ENCODE results near the gene SCAF11. TPM values are rescaled to one million over a fixed set of nuclear protein-coding genes. Genes with fewer than 3 reads are reported as not detected.

SCAF11 gene
- polyA plus RNA-seq, 1 experiment: 25.2 TPM

DNA sequence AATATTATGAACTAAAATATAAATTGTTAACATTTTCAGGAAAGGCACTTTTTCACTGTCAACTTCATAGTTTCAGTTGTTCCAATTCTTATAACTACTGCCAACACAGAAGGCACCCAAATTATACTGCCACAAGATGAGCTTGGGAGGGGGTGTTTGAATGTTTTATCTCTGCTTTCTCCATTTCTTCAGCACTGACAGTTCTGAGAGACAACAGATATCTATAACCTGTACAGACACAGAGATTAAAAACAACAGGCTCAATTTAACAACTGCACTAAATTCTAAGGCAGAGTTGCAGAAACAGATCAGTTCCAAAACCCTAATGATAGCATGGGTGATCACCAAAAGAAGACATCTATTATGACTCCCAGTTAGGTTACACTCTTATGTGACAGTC lies 12.8 kb downstream of the SCAF11 start:
- Histone ChIP-seq H3K36me3 (ENCODE audit: control insufficient read depth, insufficient read depth, low read length) (peaks cover 2% of the 10 kb centered on the region; the same call in 1 of the 2 replicates), H3K27me3 (ENCODE audit: control insufficient read depth, insufficient read depth, low read length) (no peaks in the 10 kb centered on the region), H3K4me3 (ENCODE audit: low read depth, low read length) (no peak overlapping the region)
- POLR2A ChIA-PET: no interaction called here
- TF ChIP-seq CTCF (IDR thresholded peaks at IDR 0.05; ENCODE audit: insufficient read depth, low read depth, low read length): no peak
- CTCF ChIA-PET: no interaction called here
- DNase-seq (ENCODE audit: low read depth): no peak

GRCh38 chr12:45975506-45975905 lies 14.9 kb downstream of the SCAF11 start:
- H3K36me3 ChIP-seq (ENCODE audit: control insufficient read depth, insufficient read depth, low read length): peaks cover 2% of the 10 kb centered on the region; the same call in 1 of the 2 replicates
- no peak for TF ChIP-seq CTCF (IDR thresholded peaks at IDR 0.05; ENCODE audit: insufficient read depth, low read depth, low read length)
- CTCF ChIA-PET: interaction anchor here (0.6 to 1.3 kb wide), 3 partner anchors 8 to 14 kb away, joined by 3 to 4 read pairs (median 3); no protein-coding TSS in a partner anchor
- H3K27me3 ChIP-seq (ENCODE audit: control insufficient read depth, insufficient read depth, low read length): no peaks in the 10 kb centered on the region
- H3K4me3 ChIP-seq (ENCODE audit: low read depth, low read length): no peak overlapping the region
- POLR2A ChIA-PET: interaction anchor here (0.5 kb wide), 1 partner anchor 637 kb away, joined by 3 read pairs; no protein-coding TSS in a partner anchor
- no peak for DNase-seq (ENCODE audit: low read depth)

DNA sequence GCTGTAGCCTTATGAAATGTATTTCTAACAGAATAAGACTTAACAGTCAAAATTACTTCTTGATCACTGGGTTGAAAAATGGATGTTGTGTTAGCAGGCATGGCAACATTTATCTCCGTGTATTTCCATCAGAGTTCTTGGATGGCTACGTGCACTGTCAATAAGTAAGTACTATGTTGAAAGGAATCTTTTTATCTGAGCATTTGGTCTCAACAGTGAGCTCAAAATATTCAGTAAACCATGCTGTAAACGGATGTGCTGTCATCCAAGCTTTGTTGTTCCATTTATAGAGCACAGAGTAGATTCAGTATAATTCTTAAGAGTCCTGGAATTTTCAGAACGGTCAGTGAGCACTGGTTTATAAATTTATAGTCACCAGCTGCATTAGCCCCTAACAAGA lies 15.5 kb downstream of the SCAF11 start:
- H3K4me3 ChIP-seq (ENCODE audit: low read depth, low read length): no peak overlapping the region
- ChIA-PET POLR2A (interaction anchor here (0.5 kb wide), 1 partner anchor 637 kb away, joined by 3 read pairs; no protein-coding TSS in a partner anchor), CTCF (interaction anchor here (0.6 to 1.3 kb wide), 3 partner anchors 8 to 15 kb away, joined by 3 to 4 read pairs (median 3); no protein-coding TSS in a partner anchor)
- no peak for DNase-seq (ENCODE audit: low read depth)
- peaks cover 2% of the 10 kb centered on the region; the same call in 1 of the 2 replicates for H3K36me3 ChIP-seq (ENCODE audit: control insufficient read depth, insufficient read depth, low read length)
- no peak for TF ChIP-seq CTCF (IDR thresholded peaks at IDR 0.05; ENCODE audit: insufficient read depth, low read depth, low read length)
- no peaks in the 10 kb centered on the region for H3K27me3 ChIP-seq (ENCODE audit: control insufficient read depth, insufficient read depth, low read length)

- no peak overlapping the region for H3K4me3 ChIP-seq (ENCODE audit: low read depth, low read length)
- ChIA-PET POLR2A (interaction anchor here (0.6 kb wide), 1 partner anchor 294 kb away, joined by 3 read pairs; no protein-coding TSS in a partner anchor), CTCF (interaction anchor here (1.0 kb wide), 1 partner anchor 12 kb away, joined by 3 read pairs; no protein-coding TSS in a partner anchor)
- H3K36me3 ChIP-seq (ENCODE audit: control insufficient read depth, insufficient read depth, low read length): peaks cover 2% of the 10 kb centered on the region; the same call in 1 of the 2 replicates
- H3K27me3 ChIP-seq (ENCODE audit: control insufficient read depth, insufficient read depth, low read length): no peaks in the 10 kb centered on the region
- no peak for TF ChIP-seq CTCF (IDR thresholded peaks at IDR 0.05; ENCODE audit: insufficient read depth, low read depth, low read length)
- DNase-seq (ENCODE audit: low read depth): no peak
These were observed 16.1 kb downstream of the SCAF11 start for GRCh38 chr12:45974171-45974719.

DNA sequence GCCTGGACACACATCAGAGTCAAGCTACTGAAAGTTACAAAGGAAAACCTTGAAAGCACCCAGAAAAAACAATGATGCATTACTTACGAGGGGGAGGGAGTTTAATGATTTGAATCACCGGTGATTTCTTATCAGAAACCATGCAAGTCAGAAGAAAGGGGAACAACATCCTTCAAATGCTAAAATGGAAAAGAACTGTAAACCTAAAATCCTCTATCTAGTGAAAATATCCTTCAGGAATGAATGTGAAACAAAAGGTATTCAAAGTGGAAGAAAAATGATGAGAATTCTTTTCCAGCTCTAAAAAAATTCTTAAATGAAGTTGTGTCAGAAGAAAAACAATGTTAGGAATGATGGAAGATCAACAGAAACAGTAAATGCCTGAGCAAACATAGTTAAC lies 16.8 kb downstream of the SCAF11 start:
- ChIA-PET CTCF (interaction anchor here (1.0 kb wide), 1 partner anchor 12 kb away, joined by 3 read pairs; no protein-coding TSS in a partner anchor), POLR2A (interaction anchor here (0.6 kb wide), 1 partner anchor 295 kb away, joined by 3 read pairs; no protein-coding TSS in a partner anchor)
- 0 out of 2 replicates have a peak overlapping the region, but pooled peaks have one; percentile 19 for H3K4me3 ChIP-seq (ENCODE audit: low read depth, low read length)
- no peak for TF ChIP-seq CTCF (IDR thresholded peaks at IDR 0.05; ENCODE audit: insufficient read depth, low read depth, low read length)
- no peak for DNase-seq (ENCODE audit: low read depth)
- no peaks in the 10 kb centered on the region for H3K27me3 ChIP-seq (ENCODE audit: control insufficient read depth, insufficient read depth, low read length)
- peaks cover 2% of the 10 kb centered on the region; the same call in 1 of the 2 replicates for H3K36me3 ChIP-seq (ENCODE audit: control insufficient read depth, insufficient read depth, low read length)
